ENCODE results near the gene LMBRD1.
"Not testable (repeated sequence)": the region's sequence is repeated elsewhere in the genome, so short reads cannot be mapped to it uniquely, and the experiment has no call there.

LMBRD1 gene

DNA sequence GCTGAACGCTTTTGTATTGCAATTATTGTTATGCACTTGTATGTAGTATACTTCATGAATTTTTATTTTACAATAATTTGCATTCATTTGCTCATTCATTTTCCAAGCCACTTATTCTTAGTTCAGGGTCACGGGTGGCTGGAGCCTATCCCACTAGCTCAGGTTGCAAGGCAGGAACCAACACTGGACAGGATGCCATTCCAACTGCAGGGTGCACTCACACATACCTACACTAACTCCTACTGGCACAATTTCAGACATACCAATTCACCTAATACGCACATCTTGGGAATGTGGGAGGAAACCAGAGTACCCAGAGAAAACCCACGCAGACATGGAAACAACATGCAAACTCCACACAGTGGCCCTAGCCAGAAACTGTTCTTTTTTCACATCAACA, 61.8 kb downstream of the LMBRD1 start:
- no peak for DNase-seq (ENCODE audit: low read depth in 2 of 2)

DNA sequence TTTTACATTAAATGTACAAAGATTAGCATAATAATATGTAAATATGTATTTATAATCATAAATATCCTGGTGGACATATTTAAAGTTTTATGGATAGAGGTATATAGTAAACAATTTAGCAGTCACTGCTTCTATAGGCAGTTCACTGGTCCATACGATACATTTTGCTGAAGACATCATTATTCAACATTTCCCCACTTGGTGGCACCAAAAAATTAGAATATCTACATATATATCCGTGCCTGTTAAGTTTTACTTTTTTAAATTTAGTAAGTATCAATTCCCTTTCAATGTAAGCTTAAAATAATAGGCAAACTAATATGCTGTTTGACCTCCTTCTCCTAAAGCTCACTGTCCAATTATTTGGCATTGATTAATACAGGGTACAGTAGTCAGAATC, 64.2 kb downstream of the LMBRD1 start:
- no peak for DNase-seq (ENCODE audit: low read depth in 2 of 2)

DNA sequence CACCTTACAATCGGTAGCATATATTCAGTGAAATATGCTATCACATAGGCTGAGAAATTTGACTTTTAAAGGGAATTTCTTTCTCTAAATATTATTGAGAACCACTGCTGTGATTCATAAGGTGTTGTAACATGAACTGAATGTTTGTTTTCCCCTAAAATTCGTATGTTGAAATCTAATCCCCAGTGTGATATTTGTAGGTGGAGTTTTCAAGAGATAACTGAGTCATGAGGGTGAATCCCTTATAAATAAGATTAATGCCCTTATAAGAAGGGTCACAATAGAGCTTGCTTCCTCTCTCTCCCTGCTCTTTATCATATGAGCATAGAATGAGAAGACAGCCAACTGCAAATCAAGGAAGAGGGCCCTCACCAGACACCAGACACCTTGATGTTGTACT, 64.8 kb downstream of the LMBRD1 start:
- DNase-seq (ENCODE audit: low read depth in 2 of 2) = no peak

DNA sequence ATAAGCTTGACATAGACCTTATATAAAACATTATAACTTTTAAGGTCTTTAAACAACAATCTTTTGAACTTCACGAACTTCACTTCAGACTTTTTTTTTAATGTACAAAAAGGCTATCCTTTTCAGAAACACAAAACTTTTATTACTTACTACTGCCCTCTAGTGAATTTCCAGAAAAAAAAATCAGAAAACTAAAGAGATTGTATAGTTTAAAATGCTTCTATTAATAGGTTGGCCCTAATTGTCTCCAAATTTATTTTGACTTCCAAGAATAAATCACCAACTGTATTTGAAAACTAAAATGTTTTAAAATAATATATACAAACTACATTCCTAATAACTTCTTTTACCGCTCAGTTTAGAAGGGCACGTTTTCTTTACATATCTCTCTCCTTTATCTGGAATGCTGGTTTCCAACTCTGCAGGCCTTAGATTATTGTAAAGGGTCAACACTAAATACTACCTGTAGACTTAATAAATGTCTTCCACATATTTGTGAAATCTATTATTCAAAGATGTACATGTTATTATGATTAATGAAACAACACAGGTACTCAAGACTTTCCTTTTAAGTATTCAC, 66.8 kb downstream of the LMBRD1 start:
- DNase-seq (ENCODE audit: low read depth in 2 of 2) = no peak

DNA sequence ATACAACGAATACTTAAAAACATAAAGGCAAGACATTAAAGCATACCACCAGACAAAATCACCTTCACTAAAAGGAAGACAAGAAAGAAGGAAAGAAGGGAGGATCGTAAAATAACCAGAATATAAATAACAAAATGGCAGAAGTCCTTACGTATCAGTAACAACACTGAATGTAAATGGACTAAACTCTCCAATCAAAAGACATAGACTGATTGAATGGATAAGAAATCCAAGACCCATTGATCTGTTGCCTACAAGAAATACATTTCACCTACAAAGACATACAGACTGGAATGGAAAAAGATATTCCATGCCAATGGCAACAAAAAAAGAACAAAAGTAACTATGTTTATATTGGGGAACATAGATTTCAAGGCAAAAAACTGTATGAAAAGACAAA, 74.1 kb downstream of the LMBRD1 start:
- no peak for DNase-seq (ENCODE audit: low read depth in 2 of 2)

DNA sequence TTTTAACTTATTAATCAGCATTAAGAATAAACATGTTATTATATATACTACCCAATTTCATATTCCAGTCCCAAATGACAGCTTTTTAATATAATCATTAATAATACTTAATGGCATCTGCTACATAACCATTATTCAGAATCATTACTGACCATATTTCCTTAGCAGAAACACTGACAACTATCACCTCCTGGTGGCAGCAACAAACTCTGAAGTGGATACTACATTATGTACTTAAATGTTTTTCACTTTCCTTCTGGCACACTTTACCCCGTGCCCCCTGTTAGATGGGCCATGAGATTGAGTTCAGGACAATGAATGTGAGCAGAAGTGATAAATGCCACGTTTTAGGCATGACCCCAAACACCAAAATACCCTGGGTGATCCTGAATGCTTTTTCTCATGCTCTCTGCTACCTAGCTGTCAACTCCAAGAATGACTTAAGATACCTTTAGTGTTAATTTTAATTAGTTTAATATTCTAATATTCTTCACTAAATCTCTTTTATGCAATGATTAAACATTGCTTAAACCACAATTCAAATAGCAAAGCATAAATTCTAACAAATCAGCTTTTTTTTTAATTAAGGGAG, 77.1 kb downstream of the LMBRD1 start:
- DNase-seq (ENCODE audit: low read depth in 2 of 2) = no peak

DNA sequence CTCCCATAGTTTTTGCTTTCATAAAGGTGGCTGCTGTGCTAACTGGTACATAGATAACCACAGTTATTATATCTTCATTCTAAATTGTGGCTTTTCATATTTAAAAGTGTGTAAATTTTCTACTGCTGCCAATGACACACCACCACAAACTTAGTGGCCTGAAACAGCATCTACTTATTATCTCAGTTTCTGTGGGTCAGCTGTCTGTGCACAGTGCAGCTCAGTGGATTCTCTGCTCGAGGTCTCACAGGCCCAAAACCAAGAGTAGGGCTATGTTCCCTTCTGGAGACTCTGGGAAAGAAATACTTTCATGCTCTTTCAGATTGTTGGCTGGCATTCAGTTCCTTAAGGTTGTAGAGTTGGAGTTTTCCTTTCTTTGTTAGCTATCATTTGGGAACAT, 90.1 kb downstream of the LMBRD1 start:
- DNase-seq (ENCODE audit: low read depth in 2 of 2) = no peak

DNA sequence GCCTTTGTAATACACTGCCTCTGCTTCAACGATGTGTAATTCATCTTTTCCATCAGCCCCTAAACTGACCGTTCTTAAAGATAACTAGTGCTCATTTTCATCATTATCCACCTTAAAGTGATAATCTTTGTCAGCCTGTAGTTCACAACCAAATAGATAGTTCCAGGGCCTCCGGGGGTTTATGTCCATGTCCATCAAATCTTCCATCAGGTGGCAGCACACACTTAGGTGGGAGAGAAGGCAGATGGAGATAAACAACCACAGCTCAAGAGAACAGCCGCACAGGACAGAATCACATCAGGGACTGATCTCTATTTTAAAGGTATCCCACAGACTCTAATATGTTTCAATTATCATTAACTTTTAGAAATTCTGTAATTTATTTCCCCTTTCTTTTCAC, 90.9 kb downstream of the LMBRD1 start:
- no peak for DNase-seq (ENCODE audit: low read depth in 2 of 2)

DNA sequence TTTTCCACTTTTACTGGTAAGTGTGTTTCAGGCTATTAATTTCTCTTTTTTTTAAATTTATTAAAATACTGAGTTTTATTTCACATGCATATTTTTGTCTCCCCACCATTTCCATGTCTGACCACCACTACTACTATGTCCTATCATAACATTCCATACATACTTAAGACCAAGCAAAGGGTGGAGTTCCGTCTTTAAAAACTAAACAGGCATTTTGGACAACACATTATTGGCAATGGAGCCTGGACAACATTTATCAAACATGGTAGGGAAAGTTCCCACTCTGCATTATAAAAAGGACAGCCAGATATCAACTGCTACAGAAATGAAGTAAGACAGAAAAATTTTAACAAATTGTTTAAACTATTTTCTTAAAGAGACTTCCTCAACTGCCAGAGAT, 91.9 kb downstream of the LMBRD1 start:
- DNase-seq (ENCODE audit: low read depth in 2 of 2) = no peak

DNA sequence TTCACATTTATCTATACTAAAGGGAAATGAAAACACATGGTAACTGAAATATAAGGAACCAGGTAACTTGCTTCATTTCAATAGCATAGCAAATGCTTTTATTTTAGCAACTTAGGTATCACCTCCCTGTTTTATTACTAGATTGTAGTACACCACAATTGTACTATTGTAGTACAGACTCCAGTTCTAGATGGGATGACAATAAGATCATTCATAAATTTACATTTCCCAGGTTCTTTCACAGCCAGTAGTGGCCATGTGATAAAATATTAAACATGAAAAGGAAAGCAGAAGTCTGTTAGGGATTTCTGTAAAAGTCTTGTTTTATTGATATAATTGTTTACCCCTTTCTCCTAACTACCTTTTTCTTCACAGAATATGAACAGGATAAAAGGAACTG, 97.2 kb downstream of the LMBRD1 start:
- no peak for DNase-seq (ENCODE audit: low read depth in 2 of 2)

DNA sequence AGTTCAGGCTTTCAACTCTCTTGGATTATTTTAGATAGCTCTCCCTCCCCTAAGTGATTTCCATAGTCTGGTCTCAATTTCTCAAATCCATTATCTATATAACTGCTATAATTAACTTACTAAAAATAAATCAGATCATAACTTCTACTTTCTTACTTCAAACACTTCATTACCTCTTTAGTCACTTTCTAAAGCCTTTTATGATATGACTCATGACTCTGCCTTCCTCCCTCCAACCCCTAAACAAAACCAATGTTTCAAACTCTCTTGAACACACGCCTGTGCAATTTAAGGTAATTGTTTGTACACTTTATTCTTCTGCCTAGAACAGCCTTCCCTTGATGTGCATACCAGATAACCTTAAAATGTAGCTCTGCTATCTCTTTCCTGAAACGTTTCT, 100.5 kb downstream of the LMBRD1 start:
- no peak for DNase-seq (ENCODE audit: low read depth in 2 of 2)

DNA sequence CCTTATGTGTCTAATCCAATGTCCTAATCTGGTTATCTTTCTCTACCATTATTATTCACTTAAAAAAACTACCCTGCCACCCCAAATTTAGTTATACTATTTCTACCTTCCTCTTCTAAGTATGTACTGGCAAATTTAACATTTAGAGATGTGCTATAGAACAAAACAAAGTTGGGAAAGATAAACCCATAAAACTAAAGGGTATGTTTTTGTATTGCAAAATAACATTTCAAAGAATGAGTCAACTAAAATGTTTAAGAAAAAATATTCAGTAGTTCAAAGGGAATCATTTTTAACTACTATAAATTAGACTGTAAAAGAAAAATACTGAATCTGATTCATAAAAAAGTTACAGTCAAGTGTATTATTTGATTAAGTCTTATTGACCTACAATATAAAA, 103.0 kb downstream of the LMBRD1 start:
- DNase-seq (ENCODE audit: low read depth in 2 of 2) = no peak

DNA sequence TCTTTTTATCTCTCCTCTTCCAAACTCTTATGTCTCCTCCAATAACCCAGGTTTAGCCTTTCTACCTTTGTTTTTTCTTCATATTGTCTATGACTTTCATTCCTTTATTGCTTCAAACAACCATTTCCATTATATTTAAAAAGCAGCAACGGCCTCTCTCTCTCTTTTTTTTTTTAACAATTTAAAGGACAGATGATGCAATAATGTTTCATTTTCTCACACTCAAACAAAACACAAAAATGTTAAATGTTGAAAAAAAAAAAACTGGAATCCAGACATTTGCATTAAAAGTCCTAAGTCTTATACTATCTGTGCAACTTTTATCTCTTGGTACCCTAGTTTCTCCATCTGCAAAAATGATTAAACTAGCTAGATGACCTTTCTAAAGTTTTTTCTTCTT, 105.8 kb downstream of the LMBRD1 start:
- no peak for DNase-seq (ENCODE audit: low read depth in 2 of 2)

DNA sequence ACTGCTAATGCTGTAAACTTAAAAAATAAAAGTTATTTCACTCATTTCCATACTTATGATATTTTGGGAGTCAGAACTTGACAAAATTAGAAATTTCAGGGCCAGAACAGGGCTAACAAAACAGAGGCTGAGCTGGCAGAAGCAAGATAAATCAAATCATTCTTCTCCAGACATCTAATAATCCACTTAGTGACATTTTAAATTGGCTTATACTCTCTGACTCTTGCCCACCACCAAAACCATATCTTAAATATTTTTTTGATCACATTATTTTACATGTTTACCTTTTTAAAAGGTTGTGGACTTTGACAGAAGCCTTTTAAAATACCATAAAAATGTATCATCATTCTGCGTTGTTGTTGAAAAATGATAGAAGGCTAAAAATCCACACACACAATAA, 116.5 kb downstream of the LMBRD1 start:
- no peak for DNase-seq (ENCODE audit: low read depth in 2 of 2)

DNA sequence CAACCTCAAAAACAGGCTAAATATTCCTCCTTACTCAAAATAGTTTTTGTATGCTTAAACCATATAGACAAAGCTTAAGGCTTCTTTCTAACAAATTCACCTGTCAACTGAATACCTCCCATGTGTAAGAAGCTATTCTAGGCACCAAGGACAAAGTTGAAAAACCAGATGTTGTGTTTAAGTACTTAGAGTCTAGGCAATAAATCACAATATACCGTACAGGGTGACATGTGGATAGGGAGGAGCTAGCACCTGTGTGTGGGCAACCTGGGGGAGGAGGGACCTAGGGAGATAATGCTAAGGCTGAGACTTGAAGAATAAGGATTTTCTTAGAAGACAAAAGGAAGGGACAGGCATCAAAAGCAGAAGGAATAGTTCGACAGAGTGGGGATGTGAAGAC, 123.5 kb downstream of the LMBRD1 start:
- no peak for DNase-seq (ENCODE audit: low read depth in 2 of 2)

DNA sequence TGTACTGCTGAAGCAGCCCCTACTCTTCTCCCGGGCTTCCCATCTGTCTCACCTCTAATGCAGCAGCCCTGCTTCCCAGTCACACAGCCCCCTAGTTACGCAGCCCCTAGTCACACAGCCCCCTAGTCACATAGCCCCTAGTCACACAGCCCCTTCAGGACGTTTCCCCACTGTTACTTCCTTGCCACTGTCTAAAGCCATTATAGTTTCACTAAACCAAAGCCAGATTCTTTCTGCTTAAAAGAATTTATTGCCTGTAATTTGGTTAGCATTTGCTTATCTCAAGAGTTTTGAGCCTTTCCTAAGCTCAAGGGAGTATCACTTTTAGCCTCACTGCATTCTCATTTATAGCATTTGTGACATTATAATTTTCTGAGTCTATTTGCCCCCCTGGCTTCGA, 127.9 kb downstream of the LMBRD1 start:
- DNase-seq (ENCODE audit: low read depth in 2 of 2) = no peak

DNA sequence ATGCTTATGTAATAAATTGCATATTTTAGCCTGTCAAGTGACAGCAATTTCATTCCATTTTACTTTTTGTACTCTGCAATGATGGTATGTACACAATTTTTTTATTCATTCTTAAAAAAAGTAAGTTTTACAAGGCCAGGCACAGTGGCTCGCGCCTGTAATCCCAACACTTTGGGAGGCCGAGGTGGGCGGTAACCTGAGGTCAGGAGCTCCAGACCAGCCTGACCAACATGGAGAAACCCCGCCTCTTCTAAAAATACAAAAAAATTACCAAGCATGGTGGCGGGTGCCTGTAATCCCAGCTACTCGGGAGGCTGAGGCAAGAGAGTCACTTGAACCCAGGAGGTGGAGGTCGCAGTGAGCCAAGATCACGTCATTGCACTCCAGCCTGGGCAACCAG, 130.0 kb downstream of the LMBRD1 start:
- DNase-seq (ENCODE audit: low read depth in 2 of 2) = not testable (repeated sequence)

DNA sequence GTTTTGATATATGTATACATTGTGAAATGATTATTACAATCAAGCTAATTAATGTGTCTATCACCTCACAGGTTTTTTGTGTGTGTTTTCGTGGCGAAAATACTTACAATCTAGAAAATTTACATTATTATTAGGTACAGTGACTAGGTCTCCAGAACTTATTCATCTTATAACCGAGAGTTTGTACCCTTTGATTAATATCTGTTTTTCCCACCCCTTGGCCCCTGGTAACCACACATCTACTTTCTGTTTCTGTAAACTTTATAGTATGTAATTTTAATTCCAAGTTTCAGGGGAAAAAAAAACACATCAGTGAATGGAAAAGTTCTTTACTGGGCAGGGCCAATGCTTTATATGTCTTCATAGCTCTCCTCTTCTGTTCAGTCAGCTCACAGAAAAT, 131.4 kb downstream of the LMBRD1 start:
- DNase-seq (ENCODE audit: low read depth in 2 of 2) = no peak

DNA sequence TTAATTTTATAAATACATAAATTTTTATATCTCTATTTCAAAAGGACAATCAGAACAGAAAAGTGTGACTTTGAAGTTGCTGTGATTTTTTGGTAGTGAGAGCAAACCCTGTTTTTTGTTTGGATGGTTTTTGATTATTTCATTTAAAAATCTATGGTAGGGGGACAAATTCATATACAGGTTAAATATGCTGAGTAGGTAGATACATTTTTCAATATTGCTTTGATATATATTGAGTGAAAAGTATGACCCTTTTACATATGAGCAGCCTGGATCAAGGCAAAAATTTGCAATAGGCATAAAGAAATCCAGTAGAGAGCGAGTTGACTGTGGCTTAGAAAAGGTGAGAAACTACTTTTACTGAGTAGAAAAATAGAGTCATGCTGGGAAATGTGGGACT, 132.3 kb downstream of the LMBRD1 start:
- no peak for DNase-seq (ENCODE audit: low read depth in 2 of 2)

DNA sequence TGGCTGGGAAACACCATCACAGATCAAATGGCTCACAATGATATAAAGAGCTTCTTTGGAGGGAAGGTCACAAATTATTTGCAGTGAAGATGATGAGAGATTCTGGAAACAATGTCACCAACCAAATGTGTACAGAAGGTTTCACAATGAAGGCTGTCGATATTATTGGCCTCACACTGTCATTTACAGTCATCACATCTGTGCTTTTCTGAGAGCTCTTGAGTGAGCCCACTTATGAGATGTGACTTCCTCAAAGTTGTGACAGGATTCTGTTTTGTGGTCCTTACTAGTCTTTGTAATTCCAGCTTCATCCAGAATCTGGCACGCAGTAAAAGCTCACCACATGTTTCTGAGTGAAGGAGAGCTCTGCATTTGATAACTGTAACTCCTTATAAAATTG, 133.6 kb downstream of the LMBRD1 start:
- no peak for DNase-seq (ENCODE audit: low read depth in 2 of 2)

DNA sequence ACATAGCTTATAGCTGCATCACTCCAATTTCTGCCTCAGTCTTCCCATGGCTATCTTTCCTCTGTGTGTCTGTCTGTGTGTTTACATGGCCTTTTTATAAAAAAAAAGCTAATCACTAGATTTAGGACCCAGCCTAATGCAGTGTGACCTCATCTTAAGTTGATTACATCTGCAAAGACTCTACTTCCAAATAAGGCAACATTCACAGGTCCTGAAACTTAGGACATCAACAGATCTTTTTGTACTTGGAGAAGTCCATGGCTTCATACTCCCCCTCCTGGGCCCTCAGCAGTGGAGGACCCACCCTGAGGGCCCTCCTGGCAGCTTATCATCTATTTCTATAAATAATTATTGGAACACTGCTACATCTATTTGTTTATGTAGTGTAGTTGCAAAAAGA, 146.1 kb downstream of the LMBRD1 start:
- DNase-seq (ENCODE audit: low read depth in 2 of 2) = no peak

DNA sequence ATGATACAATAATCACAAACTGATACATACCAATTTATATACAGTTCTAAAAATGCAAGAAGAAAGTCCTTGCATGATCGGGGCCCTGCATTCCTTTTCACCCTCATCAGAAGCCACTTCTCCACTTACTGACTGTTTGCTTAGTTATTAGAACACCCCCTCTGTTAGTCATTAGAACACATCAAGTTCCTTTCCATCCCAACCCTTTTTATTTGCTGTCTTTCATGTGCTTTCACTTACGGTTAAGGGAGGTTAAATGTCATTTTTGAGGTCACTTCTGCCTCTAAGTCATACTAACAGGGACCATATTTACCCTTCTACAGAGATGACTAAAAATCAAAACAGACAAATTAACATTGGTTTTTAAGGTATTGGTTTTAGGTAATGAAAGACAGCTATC, 149.1 kb downstream of the LMBRD1 start:
- DNase-seq (ENCODE audit: low read depth in 2 of 2) = no peak

DNA sequence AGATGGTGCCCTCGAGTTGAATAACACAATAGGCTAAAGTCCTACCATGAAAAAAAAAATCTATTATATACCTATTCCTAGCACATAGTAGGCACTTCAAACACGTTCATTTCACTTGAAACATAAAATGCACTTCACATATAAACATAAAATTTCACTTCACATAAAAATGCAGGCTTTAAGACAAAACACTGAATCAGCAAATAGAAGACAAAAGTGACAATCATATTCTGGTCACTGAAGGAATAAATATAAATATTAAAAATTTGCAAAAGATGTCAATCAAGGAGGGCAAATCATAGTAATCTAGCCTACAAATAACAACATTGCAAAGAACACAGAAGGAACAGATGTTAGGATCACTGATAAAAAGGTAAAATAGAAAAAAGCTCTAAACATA, 153.1 kb downstream of the LMBRD1 start:
- no peak for DNase-seq (ENCODE audit: low read depth in 2 of 2)

DNA sequence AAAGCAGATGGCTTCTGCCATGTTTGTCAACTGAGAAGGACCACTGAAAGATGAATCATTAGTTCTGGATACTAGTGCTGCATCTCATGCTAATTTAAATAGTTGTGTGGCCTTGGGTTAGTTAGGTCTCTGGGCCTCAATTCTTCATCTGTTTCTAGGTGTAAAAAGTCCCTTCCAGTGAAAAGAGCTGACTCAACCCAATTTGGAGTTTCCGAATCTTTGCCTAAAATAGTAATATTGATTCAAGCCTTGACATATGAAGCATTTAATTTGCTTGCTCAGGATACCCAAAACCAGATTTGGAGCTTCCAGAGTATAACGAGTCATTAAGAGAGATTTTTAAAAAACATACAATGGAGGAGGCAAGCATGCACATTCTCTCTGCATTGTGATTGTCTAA, 163.9 kb downstream of the LMBRD1 start:
- DNase-seq (ENCODE audit: low read depth in 2 of 2) = no peak

All from stimulated activated CD8-positive, alpha-beta memory T cell treated with anti-CD3 and anti-CD28 coated beads, Interleukin-2, amount 100 ng/mL, for 1 hour (primary cell).